ENCODE data around the gene LRRC27. TPM values are rescaled to one million over a fixed set of nuclear protein-coding genes. Genes with fewer than 3 reads are reported as not detected.

The LRRC27 gene
- total and polyA plus RNA-seq, 7 experiments from 2014 or later, result 1.8 to 10.8 (median 6.0) TPM

GRCh38 chr10:132322586-132323048 is 9.4 kb upstream of the LRRC27 start:
- ATAC-seq (no peak), DNase-seq (no peak)
- H3K36me3 ChIP-seq (ENCODE audit: control insufficient read depth in 2 of 3, insufficient read depth in 3 of 3, low read length in 3 of 3), result peaks cover 0 to 14% (median 0%) of the 10 kb centered on the region in 3 experiments
- Mint-ChIP-seq H3K4me1 (peaks cover 15 to 32% (median 24%) of the 10 kb centered on the region in 7 donors), H3K9me3 (no peaks in the 10 kb centered on the region), H3K36me3 (peaks cover 6 to 38% (median 27%) of the 10 kb centered on the region in 5 donors), H3K4me3 (no peak overlapping the region), H3K27me3 (no peaks in the 10 kb centered on the region), H3K27ac (peak overlapping the region in 1 of 9 donors; percentile 15)
- H3K4me1 ChIP-seq (ENCODE audit: control insufficient read depth in 2 of 2, insufficient read depth in 2 of 2, low read length in 2 of 2), result no peaks in the 10 kb centered on the region
- no peak overlapping the region for H3K27ac ChIP-seq (ENCODE audit: low read depth, low read length)
- intact Hi-C loops (cut with micrococcal nuclease), result no loop called here
- H3K27me3 ChIP-seq (ENCODE audit: control insufficient read depth in 2 of 2, insufficient read depth in 2 of 2, low read length in 2 of 2), result no peaks in the 10 kb centered on the region
- POLR2A ChIA-PET, result interaction anchor here (0.7 kb wide), 1 partner anchor 513 kb away, joined by 3 read pairs; no protein-coding TSS in a partner anchor
- H3K4me3 ChIP-seq (ENCODE audit: low read length), result no peak overlapping the region
- no peaks in the 10 kb centered on the region for H3K9me3 ChIP-seq (ENCODE audit: control insufficient read depth in 2 of 3, low read length in 3 of 3)
- CTCF ChIA-PET, result no interaction called here

- Mint-ChIP-seq H3K4me3 (no peak overlapping the region), H3K9me3 (no peaks in the 10 kb centered on the region), H3K27me3 (no peaks in the 10 kb centered on the region), H3K4me1 (peaks cover 30 to 46% (median 38%) of the 10 kb centered on the region in 7 donors), H3K27ac (peak overlapping the region in 3 of 9 donors; percentile 8 to 63 (median 17)), H3K36me3 (peaks cover 6 to 48% (median 28%) of the 10 kb centered on the region in 5 donors)
- ChIA-PET CTCF (interaction anchor here (0.7 kb wide), 1 partner anchor 27 kb away, joined by 4 read pairs; no protein-coding TSS in a partner anchor), POLR2A (no interaction called here)
- Histone ChIP-seq H3K27me3 (ENCODE audit: control insufficient read depth in 2 of 2, insufficient read depth in 2 of 2, low read length in 2 of 2) (no peaks in the 10 kb centered on the region), H3K9me3 (ENCODE audit: control insufficient read depth in 2 of 3, low read length in 3 of 3) (no peaks in the 10 kb centered on the region), H3K4me1 (ENCODE audit: control insufficient read depth in 2 of 2, insufficient read depth in 2 of 2, low read length in 2 of 2) (no peaks in the 10 kb centered on the region), H3K36me3 (ENCODE audit: control insufficient read depth in 2 of 3, insufficient read depth in 3 of 3, low read length in 3 of 3) (peaks cover 0 to 14% (median 0%) of the 10 kb centered on the region in 3 experiments), H3K4me3 (ENCODE audit: low read length) (no peak overlapping the region), H3K27ac (ENCODE audit: low read depth, low read length) (no peak overlapping the region)
- intact Hi-C loops (cut with micrococcal nuclease), result no loop called here
- ATAC-seq, result no peak
- DNase-seq, result no peak
Observed at GRCh38 chr10:132324186-132324585, 7.8 kb upstream of the LRRC27 start.

- Mint-ChIP-seq H3K27me3 (no peaks in the 10 kb centered on the region), H3K36me3 (peaks cover 6 to 48% (median 28%) of the 10 kb centered on the region in 5 donors), H3K9me3 (peaks cover 0 to 7% (median 0%) of the 10 kb centered on the region in 11 donors), H3K4me3 (no peak overlapping the region), H3K4me1 (peaks cover 42 to 61% (median 51%) of the 10 kb centered on the region in 7 donors), H3K27ac (peak overlapping the region in 1 of 9 donors; percentile 61)
- CTCF ChIA-PET, result no interaction called here
- peaks cover 0 to 10% of the 10 kb centered on the region in 2 donors for H3K4me1 ChIP-seq (ENCODE audit: control insufficient read depth in 2 of 2, insufficient read depth in 2 of 2, low read length in 2 of 2)
- no peak overlapping the region for H3K4me3 ChIP-seq (ENCODE audit: low read length)
- POLR2A ChIA-PET, result interaction anchor here (0.6 kb wide), 1 partner anchor 17 kb away, joined by 3 read pairs; no protein-coding TSS in a partner anchor
- H3K27me3 ChIP-seq (ENCODE audit: control insufficient read depth in 2 of 2, insufficient read depth in 2 of 2, low read length in 2 of 2), result no peaks in the 10 kb centered on the region
- peaks cover 0 to 14% (median 0%) of the 10 kb centered on the region in 3 experiments for H3K36me3 ChIP-seq (ENCODE audit: control insufficient read depth in 2 of 3, insufficient read depth in 3 of 3, low read length in 3 of 3)
- DNase-seq, result no peak
- no peak for ATAC-seq
- intact Hi-C loops (cut with micrococcal nuclease), result no loop called here
- H3K27ac ChIP-seq (ENCODE audit: low read depth, low read length), result no peak overlapping the region
- H3K9me3 ChIP-seq (ENCODE audit: control insufficient read depth in 2 of 3, low read length in 3 of 3), result no peaks in the 10 kb centered on the region
Observed at GRCh38 chr10:132326344-132326889, 5.6 kb upstream of the LRRC27 start.

- no peak overlapping the region for H3K4me3 ChIP-seq (ENCODE audit: low read length)
- DNase-seq, result no peak
- intact Hi-C loops (cut with micrococcal nuclease), result no loop called here
- ChIA-PET CTCF (no interaction called here), POLR2A (interaction anchor here (0.6 kb wide), 1 partner anchor 16 kb away, joined by 3 read pairs; no protein-coding TSS in a partner anchor)
- H3K27me3 ChIP-seq (ENCODE audit: control insufficient read depth in 2 of 2, insufficient read depth in 2 of 2, low read length in 2 of 2), result no peaks in the 10 kb centered on the region
- H3K27ac Mint-ChIP-seq, result peak overlapping the region in 7 of 9 donors; percentile 46 to 77 (median 68)
- H3K9me3 ChIP-seq (ENCODE audit: control insufficient read depth in 2 of 3, low read length in 3 of 3), result no peaks in the 10 kb centered on the region
- H3K27ac ChIP-seq (ENCODE audit: low read depth, low read length), result no peak overlapping the region
- H3K36me3 Mint-ChIP-seq, result peaks cover 6 to 48% (median 28%) of the 10 kb centered on the region in 5 donors
- H3K36me3 ChIP-seq (ENCODE audit: control insufficient read depth in 2 of 3, insufficient read depth in 3 of 3, low read length in 3 of 3), result peaks cover 0 to 14% (median 0%) of the 10 kb centered on the region in 3 experiments
- peaks cover 0 to 10% of the 10 kb centered on the region in 2 donors for H3K4me1 ChIP-seq (ENCODE audit: control insufficient read depth in 2 of 2, insufficient read depth in 2 of 2, low read length in 2 of 2)
- H3K27me3 Mint-ChIP-seq, result peaks cover 0 to 1% (median 0%) of the 10 kb centered on the region in 5 donors
- H3K9me3 Mint-ChIP-seq, result peaks cover 0 to 11% (median 0%) of the 10 kb centered on the region in 11 donors
- ATAC-seq, result no peak
- peaks cover 44 to 66% (median 52%) of the 10 kb centered on the region in 7 donors for H3K4me1 Mint-ChIP-seq
- no peak overlapping the region for H3K4me3 Mint-ChIP-seq
Observed at GRCh38 chr10:132326925-132327324, 5.1 kb upstream of the LRRC27 start.

GRCh38 chr10:132328106-132328505 is 3.9 kb upstream of the LRRC27 start:
- Mint-ChIP-seq H3K27me3 (peaks cover 0 to 7% (median 0%) of the 10 kb centered on the region in 5 donors), H3K9me3 (peaks cover 0 to 13% (median 0%) of the 10 kb centered on the region in 11 donors), H3K27ac (peak overlapping the region; percentile 5 to 91 (median 66)), H3K4me3 (peak overlapping the region in 6 of 10 donors; percentile 1 to 96 (median 57)), H3K4me1 (peaks cover 42 to 76% (median 60%) of the 10 kb centered on the region in 7 donors), H3K36me3 (peaks cover 4 to 47% (median 28%) of the 10 kb centered on the region in 5 donors)
- ChIA-PET CTCF (no interaction called here), POLR2A (interaction anchor here (0.8 kb wide), 1 partner anchor 9 kb away, joined by 3 read pairs; no protein-coding TSS in a partner anchor)
- Histone ChIP-seq H3K27ac (ENCODE audit: low read depth, low read length) (no peak overlapping the region), H3K4me3 (ENCODE audit: low read length) (no peak overlapping the region), H3K36me3 (ENCODE audit: control insufficient read depth in 2 of 3, insufficient read depth in 3 of 3, low read length in 3 of 3) (peaks cover 0 to 14% (median 0%) of the 10 kb centered on the region in 3 experiments), H3K4me1 (ENCODE audit: control insufficient read depth in 2 of 2, insufficient read depth in 2 of 2, low read length in 2 of 2) (peaks cover 4 to 19% of the 10 kb centered on the region in 2 donors), H3K27me3 (ENCODE audit: control insufficient read depth in 2 of 2, insufficient read depth in 2 of 2, low read length in 2 of 2) (no peaks in the 10 kb centered on the region), H3K9me3 (ENCODE audit: control insufficient read depth in 2 of 3, low read length in 3 of 3) (no peaks in the 10 kb centered on the region)
- intact Hi-C loops (cut with micrococcal nuclease), result no loop called here
- DNase-seq (no peak), ATAC-seq (no peak)

- Histone ChIP-seq H3K4me1 (ENCODE audit: control insufficient read depth in 2 of 2, insufficient read depth in 2 of 2, low read length in 2 of 2) (peaks cover 4 to 19% of the 10 kb centered on the region in 2 donors), H3K4me3 (ENCODE audit: low read length) (no peak overlapping the region), H3K27me3 (ENCODE audit: control insufficient read depth in 2 of 2, insufficient read depth in 2 of 2, low read length in 2 of 2) (no peaks in the 10 kb centered on the region), H3K9me3 (ENCODE audit: control insufficient read depth in 2 of 3, low read length in 3 of 3) (no peaks in the 10 kb centered on the region), H3K27ac (ENCODE audit: low read depth, low read length) (no peak overlapping the region), H3K36me3 (ENCODE audit: control insufficient read depth in 2 of 3, insufficient read depth in 3 of 3, low read length in 3 of 3) (peaks cover 0 to 14% (median 0%) of the 10 kb centered on the region in 3 experiments)
- Mint-ChIP-seq H3K27ac (peak overlapping the region; percentile 23 to 96 (median 52)), H3K4me1 (peaks cover 41 to 81% (median 65%) of the 10 kb centered on the region in 7 donors), H3K9me3 (peaks cover 0 to 13% (median 0%) of the 10 kb centered on the region in 11 donors), H3K27me3 (peaks cover 0 to 7% (median 0%) of the 10 kb centered on the region in 5 donors), H3K4me3 (peak overlapping the region in 8 of 10 donors; percentile 50 to 96 (median 87)), H3K36me3 (peaks cover 0 to 44% (median 28%) of the 10 kb centered on the region in 5 donors)
- ChIA-PET CTCF (no interaction called here), POLR2A (interaction anchor here (0.8 kb wide), 1 partner anchor 10 kb away, joined by 3 read pairs; no protein-coding TSS in a partner anchor)
- intact Hi-C loops (cut with micrococcal nuclease), result no loop called here
- no peak for ATAC-seq
- DNase-seq, result no peak
Observed at GRCh38 chr10:132328738-132329137, 3.3 kb upstream of the LRRC27 start.
